ENCODE measurements around the gene CLSTN2.

CLSTN2 gene

GRCh38 chr3:140343211-140344081, 408.5 kb downstream of the CLSTN2 start:
- no peak for DNase-seq (ENCODE audit: low spot score)

GRCh38 chr3:140344082-140344454, 409.1 kb downstream of the CLSTN2 start:
- no peak for DNase-seq (ENCODE audit: low spot score)

DNA sequence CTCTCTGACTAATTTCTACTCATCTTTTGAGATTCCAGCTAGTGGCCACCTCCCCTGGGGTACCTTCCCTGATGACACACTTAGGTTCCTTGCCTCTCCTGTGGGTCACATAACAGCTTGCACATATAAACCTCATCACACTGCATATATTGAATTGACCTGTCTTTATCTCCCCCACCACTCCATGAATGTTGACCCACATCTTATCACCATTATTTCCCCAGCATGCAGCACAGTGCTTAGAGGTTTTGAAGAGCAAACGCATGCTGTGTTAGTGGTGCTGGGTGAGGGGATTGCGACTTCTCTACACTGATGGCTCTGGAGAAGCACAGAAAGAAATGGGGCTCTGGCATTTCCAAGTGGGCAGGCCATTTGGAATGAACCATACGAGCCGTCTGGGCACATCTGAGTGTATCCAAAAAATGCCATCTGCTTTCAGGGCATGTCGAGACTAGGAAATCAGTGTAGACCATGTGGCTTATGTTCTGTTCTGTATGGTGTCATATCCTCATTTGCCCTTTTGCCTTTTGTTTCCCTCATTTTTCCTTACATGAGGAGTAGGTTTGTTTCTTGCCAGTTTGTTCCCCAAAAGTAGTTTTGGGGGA, 409.7 kb downstream of the CLSTN2 start:
- no peak for DNase-seq (ENCODE audit: low spot score)

DNA sequence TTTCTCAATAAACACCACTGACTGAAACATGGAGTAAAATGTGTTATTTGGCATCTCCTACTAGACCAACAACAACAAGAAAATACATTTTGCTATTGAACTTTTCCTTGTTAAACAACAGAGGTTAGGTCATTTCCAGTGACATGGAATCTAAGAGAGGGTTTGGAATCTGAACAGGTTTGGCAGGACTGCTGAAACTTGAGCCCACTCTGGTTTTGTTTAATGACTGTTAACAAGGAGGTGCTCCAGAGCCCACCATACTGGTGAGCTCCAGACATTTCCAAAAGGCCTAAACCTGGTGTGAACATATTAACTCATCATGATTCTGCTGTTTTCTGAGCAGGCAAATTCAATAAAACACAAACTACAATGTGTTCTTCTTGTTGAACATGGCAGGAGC, 412.2 kb downstream of the CLSTN2 start:
- DNase-seq (ENCODE audit: low spot score), result no peak

DNA sequence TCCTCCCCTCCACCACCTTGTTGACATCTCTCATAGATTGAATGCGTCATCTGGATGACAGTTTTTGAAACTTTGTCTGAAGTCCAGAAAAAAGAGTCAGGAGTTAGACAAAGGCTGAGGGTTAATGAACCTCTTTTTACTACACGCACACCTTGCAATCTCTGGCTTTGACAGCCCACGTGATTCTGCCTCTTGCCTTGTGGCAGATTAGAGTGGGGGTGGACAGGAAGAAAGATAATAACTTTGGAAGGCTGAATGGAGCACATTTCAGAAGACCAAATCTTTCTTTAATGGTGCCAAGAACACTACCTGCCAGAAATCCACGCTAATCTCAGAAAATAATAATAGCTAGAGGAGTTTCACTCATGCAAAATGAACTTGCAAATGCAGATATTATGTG, 415.0 kb downstream of the CLSTN2 start:
- no peak for DNase-seq (ENCODE audit: low spot score)

- DNase-seq (ENCODE audit: low spot score), result no peak
Measured at GRCh38 chr3:140351466-140351865, 416.5 kb downstream of the CLSTN2 start.

- no peak for DNase-seq (ENCODE audit: low spot score)
Measured at GRCh38 chr3:140355481-140355880, 420.5 kb downstream of the CLSTN2 start.

DNA sequence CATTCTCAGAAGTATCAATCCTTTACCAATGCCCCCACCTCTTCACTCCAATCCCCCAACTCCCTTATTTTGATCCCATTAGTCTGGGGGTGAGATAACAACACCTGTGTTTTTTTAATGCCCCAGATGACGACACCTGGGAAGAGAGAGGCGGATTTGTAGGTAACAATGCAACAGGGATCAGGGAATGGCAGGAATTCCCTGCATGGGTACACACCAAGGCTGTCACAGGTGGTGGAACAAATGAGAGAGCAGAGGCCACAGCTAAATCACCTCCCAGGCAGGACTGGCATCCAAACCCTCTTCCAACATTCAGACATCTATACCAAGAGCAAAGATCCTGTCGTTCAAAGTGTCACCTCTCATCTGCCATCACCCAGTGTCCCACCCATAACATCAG, 423.7 kb downstream of the CLSTN2 start:
- DNase-seq (ENCODE audit: low spot score), result no peak

GRCh38 chr3:140359233-140359995, 424.4 kb downstream of the CLSTN2 start:
- no peak for DNase-seq (ENCODE audit: low spot score)

GRCh38 chr3:140360332-140360731, 425.3 kb downstream of the CLSTN2 start:
- DNase-seq (ENCODE audit: low spot score), result no peak

- no peak for DNase-seq (ENCODE audit: low spot score)
Measured at GRCh38 chr3:140363801-140364200, 428.8 kb downstream of the CLSTN2 start.

DNA sequence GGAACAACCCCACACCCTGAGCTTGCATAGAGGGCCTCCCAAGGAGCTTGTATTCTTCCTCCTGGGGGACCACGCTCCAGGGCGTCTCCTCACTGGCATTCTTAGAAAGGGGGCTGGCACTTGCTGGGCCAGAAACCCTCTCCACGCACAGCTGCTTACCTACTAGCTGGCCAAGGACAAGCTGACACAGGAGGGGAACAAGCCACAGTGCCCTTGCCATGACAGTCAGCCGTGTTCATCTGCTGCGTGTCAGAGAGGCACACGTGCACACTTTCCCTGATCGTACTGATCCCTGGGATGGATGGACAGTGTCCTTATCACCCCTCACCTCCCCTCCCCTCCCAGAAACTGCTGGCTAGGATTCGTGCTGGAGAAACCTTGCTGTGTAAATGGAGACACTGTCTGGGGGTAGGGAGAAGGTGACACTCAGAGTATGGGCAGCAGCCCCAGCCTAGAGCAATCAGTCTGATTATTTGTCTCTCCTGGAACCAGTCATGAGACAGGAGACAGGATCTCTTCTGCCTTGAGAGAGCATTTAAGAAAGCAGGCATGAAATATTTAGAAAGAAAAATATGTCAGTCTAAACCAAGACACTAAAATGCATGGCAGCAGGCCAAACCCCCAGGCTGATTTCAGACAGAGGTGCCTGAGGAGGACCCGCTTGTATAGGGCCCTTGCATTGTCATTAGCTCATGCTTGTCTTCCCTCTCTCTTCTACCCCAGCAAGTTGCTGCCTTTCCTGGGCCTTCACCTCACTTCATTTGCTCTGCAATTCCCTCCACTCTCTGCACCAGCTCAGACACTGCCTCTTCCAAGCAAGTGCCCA, 431.1 kb downstream of the CLSTN2 start:
- DNase-seq (ENCODE audit: low spot score), result no peak

GRCh38 chr3:140368223-140368811, 433.3 kb downstream of the CLSTN2 start:
- DNase-seq (ENCODE audit: low spot score), result no peak

- DNase-seq (ENCODE audit: low spot score), result no peak
Measured at GRCh38 chr3:140370686-140371085, 435.7 kb downstream of the CLSTN2 start.

DNA sequence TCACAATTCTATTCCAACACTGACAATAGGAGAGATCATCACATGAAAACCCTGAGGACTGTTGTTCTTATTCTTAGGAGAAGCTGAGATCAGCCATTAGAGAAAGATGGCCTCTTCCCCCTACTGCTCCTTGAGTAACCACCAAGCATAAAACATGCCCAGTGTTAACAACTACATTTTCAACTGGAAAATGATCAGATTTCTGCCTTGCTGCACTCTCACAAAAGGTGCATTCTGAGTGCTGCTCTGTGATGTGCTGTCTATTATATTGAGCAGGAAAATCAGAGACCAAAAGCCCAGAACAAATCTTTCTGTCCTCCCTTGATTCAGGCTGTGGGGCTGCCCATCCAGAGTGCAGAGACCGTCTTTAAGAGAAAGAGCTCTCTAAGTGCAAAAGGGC, 438.2 kb downstream of the CLSTN2 start:
- DNase-seq (ENCODE audit: low spot score), result no peak

DNA sequence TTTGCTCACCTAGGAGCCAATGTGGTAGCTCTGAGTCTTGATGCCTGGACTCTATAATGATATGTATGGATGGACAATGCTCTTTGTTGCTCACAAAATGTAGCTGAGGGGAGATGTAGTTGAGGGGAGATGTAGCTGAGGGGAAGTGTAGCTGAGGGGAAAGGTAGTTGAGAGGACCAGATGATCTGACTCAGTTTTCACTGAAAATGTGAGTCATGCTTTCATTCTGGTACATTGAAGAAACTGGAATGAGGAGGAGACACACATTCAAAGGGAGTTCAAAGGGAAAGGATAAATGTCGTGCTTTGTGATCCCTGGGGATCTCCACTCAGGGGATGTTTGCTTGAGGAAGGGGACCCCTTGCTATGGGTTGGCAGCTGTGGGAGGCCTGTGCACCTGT, 440.0 kb downstream of the CLSTN2 start:
- no peak for DNase-seq (ENCODE audit: low spot score)

GRCh38 chr3:140376136-140376889, 441.3 kb downstream of the CLSTN2 start:
- DNase-seq (ENCODE audit: low spot score), result no peak

DNA sequence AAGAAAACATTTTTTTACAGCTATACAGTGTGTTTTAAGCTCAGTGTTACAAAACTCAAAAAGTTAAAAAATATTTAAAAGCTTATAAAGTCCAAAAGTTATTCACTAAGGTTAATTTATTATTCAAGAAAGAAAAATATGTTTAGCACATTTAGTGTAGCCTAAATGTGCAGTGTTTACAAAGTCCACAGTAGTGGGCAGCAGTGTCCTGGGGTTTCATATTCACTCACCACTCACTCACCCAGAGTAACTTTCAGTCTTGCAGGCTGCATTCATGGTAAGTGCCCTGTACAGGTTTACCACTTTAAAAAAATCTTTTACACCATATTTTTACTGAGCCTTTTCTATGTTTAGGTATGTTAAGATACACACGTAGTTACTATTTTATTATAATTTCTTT, 442.7 kb downstream of the CLSTN2 start:
- no peak for DNase-seq (ENCODE audit: low spot score)

GRCh38 chr3:140378571-140379340, 443.8 kb downstream of the CLSTN2 start:
- DNase-seq (ENCODE audit: low spot score), result no peak
